Measurements from ENCODE around the gene PXDN. TPM values are rescaled to one million over a fixed set of nuclear protein-coding genes. Genes with fewer than 3 reads are reported as not detected.

PXDN gene
- total and polyA plus RNA-seq, 9 of the 15 experiments (the other 6 are each of a cell fraction or from before 2014, with no cell fraction given) = 0.49 TPM; not detected in 8

DNA sequence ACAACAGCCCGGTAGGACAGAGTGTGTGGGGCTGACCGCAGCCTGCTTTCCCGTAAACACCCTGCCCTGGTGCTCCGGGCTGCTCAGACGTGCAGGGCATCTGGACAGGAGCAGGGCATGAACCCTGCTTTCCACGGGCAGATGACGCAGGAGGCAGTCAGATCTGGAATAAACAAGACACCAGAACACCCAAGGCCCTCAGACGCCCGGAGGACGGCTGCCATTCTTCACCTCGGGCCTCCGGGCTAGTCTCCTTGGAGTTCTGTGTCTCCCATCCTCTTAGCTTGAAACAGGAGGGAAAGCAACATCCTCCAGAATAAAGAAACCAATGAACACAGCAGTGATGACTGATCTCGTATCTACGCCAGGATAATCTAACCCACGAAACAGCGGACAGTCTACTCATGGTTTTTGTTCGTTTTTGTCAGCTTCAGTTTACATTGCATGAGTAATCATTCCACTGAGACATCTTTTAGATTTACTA, 7.3 kb downstream of the PXDN start:
- TF ChIP-seq, protein P1, sequence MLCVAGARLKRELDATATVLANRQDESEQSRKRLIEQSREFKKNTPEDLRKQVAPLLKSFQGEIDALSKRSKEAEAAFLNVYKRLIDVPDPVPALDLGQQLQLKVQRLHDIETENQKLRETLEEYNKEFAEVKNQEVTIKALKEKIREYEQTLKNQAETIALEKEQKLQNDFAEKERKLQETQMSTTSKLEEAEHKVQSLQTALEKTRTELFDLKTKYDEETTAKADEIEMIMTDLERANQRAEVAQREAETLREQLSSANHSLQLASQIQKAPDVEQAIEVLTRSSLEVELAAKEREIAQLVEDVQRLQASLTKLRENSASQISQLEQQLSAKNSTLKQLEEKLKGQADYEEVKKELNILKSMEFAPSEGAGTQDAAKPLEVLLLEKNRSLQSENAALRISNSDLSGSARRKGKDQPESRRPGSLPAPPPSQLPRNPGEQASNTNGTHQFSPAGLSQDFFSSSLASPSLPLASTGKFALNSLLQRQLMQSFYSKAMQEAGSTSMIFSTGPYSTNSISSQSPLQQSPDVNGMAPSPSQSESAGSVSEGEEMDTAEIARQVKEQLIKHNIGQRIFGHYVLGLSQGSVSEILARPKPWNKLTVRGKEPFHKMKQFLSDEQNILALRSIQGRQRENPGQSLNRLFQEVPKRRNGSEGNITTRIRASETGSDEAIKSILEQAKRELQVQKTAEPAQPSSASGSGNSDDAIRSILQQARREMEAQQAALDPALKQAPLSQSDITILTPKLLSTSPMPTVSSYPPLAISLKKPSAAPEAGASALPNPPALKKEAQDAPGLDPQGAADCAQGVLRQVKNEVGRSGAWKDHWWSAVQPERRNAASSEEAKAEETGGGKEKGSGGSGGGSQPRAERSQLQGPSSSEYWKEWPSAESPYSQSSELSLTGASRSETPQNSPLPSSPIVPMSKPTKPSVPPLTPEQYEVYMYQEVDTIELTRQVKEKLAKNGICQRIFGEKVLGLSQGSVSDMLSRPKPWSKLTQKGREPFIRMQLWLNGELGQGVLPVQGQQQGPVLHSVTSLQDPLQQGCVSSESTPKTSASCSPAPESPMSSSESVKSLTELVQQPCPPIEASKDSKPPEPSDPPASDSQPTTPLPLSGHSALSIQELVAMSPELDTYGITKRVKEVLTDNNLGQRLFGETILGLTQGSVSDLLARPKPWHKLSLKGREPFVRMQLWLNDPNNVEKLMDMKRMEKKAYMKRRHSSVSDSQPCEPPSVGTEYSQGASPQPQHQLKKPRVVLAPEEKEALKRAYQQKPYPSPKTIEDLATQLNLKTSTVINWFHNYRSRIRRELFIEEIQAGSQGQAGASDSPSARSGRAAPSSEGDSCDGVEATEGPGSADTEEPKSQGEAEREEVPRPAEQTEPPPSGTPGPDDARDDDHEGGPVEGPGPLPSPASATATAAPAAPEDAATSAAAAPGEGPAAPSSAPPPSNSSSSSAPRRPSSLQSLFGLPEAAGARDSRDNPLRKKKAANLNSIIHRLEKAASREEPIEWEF (CRISPR knock-in tag; IDR thresholded peaks at IDR 0.05) = no peak
- TF ChIP-seq, protein P2, sequence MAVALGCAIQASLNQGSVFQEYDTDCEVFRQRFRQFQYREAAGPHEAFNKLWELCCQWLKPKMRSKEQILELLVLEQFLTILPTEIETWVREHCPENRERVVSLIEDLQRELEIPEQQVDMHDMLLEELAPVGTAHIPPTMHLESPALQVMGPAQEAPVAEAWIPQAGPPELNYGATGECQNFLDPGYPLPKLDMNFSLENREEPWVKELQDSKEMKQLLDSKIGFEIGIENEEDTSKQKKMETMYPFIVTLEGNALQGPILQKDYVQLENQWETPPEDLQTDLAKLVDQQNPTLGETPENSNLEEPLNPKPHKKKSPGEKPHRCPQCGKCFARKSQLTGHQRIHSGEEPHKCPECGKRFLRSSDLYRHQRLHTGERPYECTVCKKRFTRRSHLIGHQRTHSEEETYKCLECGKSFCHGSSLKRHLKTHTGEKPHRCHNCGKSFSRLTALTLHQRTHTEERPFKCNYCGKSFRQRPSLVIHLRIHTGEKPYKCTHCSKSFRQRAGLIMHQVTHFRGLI (CRISPR knock-in tag; IDR thresholded peaks at IDR 0.05) = no peak
- no peak for TF ChIP-seq PHB (CRISPR knock-in tag; IDR thresholded peaks at IDR 0.05)
- ChIA-PET CTCF (ENCODE audit: low intra/inter-chr PET ratio) (no interaction called here), POLR2A (no interaction called here)
- Histone ChIP-seq H3K9ac (ENCODE audit: insufficient read depth in 1 of 2, low read depth in 2 of 2, low read length in 2 of 2) (no peak overlapping the region), H4K20me1 (replicated peaks; ENCODE audit: control insufficient read depth, insufficient read depth, low read length) (no peaks in the 10 kb centered on the region), H3K9me1 (ENCODE audit: control insufficient read depth, insufficient read depth, low read length) (no peaks in the 10 kb centered on the region), H3K4me2 (ENCODE audit: insufficient read depth, low read length) (no peak overlapping the region), H3K4me3 (no peak overlapping the region), H3K79me2 (ENCODE audit: control insufficient read depth, insufficient read depth, low read length) (no peaks in the 10 kb centered on the region), H3K9me3 (replicated peaks; ENCODE audit: control insufficient read depth, insufficient read depth, low read depth, low read length) (no peaks in the 10 kb centered on the region), H3K4me1 (replicated peaks in 1 of 2; ENCODE audit: control insufficient read depth in 2 of 2, insufficient read depth in 2 of 2, low read length in 2 of 2) (no peaks in the 10 kb centered on the region), H3K36me3 (ENCODE audit: control insufficient read depth, insufficient read depth, low read length) (no peaks in the 10 kb centered on the region), H3K27me3 (ENCODE audit: control insufficient read depth in 2 of 2, insufficient read depth in 2 of 2, low read length in 2 of 2) (peaks cover 0 to 15% of the 10 kb centered on the region in 2 experiments; a peak in 2 of 5 replicates), H2AFZ (ENCODE audit: low read depth, low read length) (no peak overlapping the region), H3K27ac (ENCODE audit: extremely low read depth, low read depth, low read length) (no peak overlapping the region)
- DNase-seq (ENCODE audit: extremely low read depth in 1 of 4, low spot score in 3 of 4) (no peak), ATAC-seq (no peak), FAIRE-seq (no peak)
- intact Hi-C loops (cut with micrococcal nuclease) = no loop called here
- in situ Hi-C loops (cut with MboI) = no loop called here
- BruUV-seq (replicated peaks) = no TSS peak
- 3% methylated on average over 15 of the region's 17 CpGs for WGBS (ENCODE audit: insufficient coverage, low coverage, missing lambda C conversion rate)

All from K562 (cell line).